DND-41 (cell line): ENCODE data around the gene FAM107B.

Source experiments
- CTCF ChIP-seq: IDR thresholded peaks from 2 replicates; pipeline ENCODE4 v1.5.1; 2012; ENCODE audit warnings: borderline replicate concordance, low read length, moderate library complexity, mild to moderate bottlenecking; ENCODE audit not compliant: poor library complexity, severe bottlenecking; ENCODE audit errors: extremely low read depth
- EZH2 ChIP-seq: IDR thresholded peaks from 3 replicates; pipeline ENCODE4 v1.6.1; 2012; ENCODE audit warnings: borderline replicate concordance, low read depth, mild to moderate bottlenecking, moderate library complexity, low read length, inconsistent platforms; ENCODE audit not compliant: severe bottlenecking

- TF ChIP-seq CTCF, result no peak
- no peak for TF ChIP-seq EZH2
Observed at GRCh38 chr10:14749070-14749809, 25.5 kb downstream of the FAM107B start.
